Pancreas (tissue), 10 donors: ENCODE results near the gene TMEM107. TPM values are rescaled to one million over a fixed set of nuclear protein-coding genes. Genes with fewer than 3 reads are reported as not detected.

Experiments
- ATAC-seq, 4 donors: fragments of 200-7000 bp; cut with Tn5 transposase; one replicate each; pipeline versions ENCODE4 v1.8.0 to v1.9.1; 2020; ENCODE audit warnings: mild to moderate bottlenecking in 4 of 4, moderate library complexity in 4 of 4
- DNase-seq, 6 donors: peaks; one replicate each; pipeline ENCODE4 v3.0.0-alpha.2; 2020
- FAIRE-seq: peaks from 2 replicates; lab custom pipeline; 2012; peaks lifted over from hg19 to GRCh38; lab: Jason Lieb, UNC
- H3K27ac ChIP-seq, 4 donors: fragments of 200-600 bp; sonication (generic); 1 replicate in 3 of 4; 2 replicates in 1 of 4; pipeline versions ENCODE4 v1.5.0 to v1.8.0; 2020
- H3K27me3 ChIP-seq, 4 donors: fragments of 200-600 bp; one replicate each; pipeline ENCODE4 v1.8.0; 2021
- H3K36me3 ChIP-seq, 3 donors: fragments of 200-600 bp; sonication (generic) in 1 of 3; one replicate each; pipeline versions ENCODE4 v1.5.0 to v1.8.0; 2020 to 2021
- H3K4me1 ChIP-seq, 3 donors: fragments of 200-600 bp; one replicate each; pipeline ENCODE4 v1.8.0; 2021
- H3K4me3 ChIP-seq, 4 donors: fragments of 200-600 bp; sonication (generic) in 2 of 4; one replicate each; pipeline versions ENCODE4 v1.5.0 to v1.8.0; 2020 to 2021
- H3K9me3 ChIP-seq, 4 donors: fragments of 200-600 bp; one replicate each; pipeline ENCODE4 v1.8.0; 2021
- CTCF ChIP-seq, 4 donors: fragments of 200-600 bp; sonication (generic) in 3 of 4; IDR thresholded peaks; one replicate each; pipeline versions ENCODE4 v1.5.0 to v1.8.0; 2021; ENCODE audit warnings: antibody characterized with exemption in 4 of 4
- WGBS, 2 donors: extraction: QIAGEN DNeasy Blood & Tissue Kit; methylation state at CpG; one replicate each; pipeline ENCODE4 v1.1.7; 2013; 5-methylcytosine and 5-hydroxymethylcytosine counted together
- intact Hi-C, 3 donors: fragments of 100-400 bp; cut with DNase I; formaldehyde crosslinking; loops; one replicate each; pipeline versions ENCODE4 v1.11.1 to v1.14.2; 2022
- polyA plus RNA-seq, 2 donors: library from polyadenylated mRNA; stranded (reverse); fragments of 200-250 nt; gene quantifications; one replicate each; pipeline ENCODE4 v1.2.3, GENCODE V29; 2013
- total RNA-seq, 6 donors: library from RNA; stranded (reverse); fragmentation: NEBNext Ultra II Directional in 4 of 6; extraction: Animal tissue kit (Norgen Biotek cat#: 25700) in 4 of 6; gene quantifications; one replicate each; pipeline versions ENCODE4 v1.2.1 to v1.2.4, GENCODE V29; 2021 to 2023
- donor health status: healthy with polysubstance abuse.
- donor health status: DM: no; HTN: no; CAD: no; lungs with moderate emphysema.
- donor health status: DM: no; HTN: no; CAD: no.
- donor health status: control.
- donor health status: control.
- donor health status: Bipolar disorder and iron deficiency.
- donor health status: DM: yes; HTN: yes; CAD: no.
- donor health status: DM: no; HTN: no; CAD: no.
- donor health status: DM: no; HTN: no; CAD: no.
- donor health status: DM: yes; HTN: yes; CAD: no.

The TMEM107 gene
- total and polyA plus RNA-seq, 8 donors, result 5.2 to 11.1 (median 6.3) TPM

GRCh38 chr17:8144401-8145231 lies 31.6 kb downstream of the TMEM107 start:
- no peak overlapping the region for H3K27ac ChIP-seq
- H3K4me3 ChIP-seq, result no peak overlapping the region
- no peaks in the 10 kb centered on the region for H3K4me1 ChIP-seq
- no peak for TF ChIP-seq CTCF (IDR thresholded peaks at IDR 0.05)
- ATAC-seq, result no peak
- peak in 3 of 6 donors; percentile 21 to 73 (median 37) for DNase-seq
- intact Hi-C loops, result no loop called here
- no peaks in the 10 kb centered on the region for H3K9me3 ChIP-seq
- 92 to 93% methylated on average over 15 of the region's 15 CpGs for WGBS, 2 donors
- H3K27me3 ChIP-seq, result no peaks in the 10 kb centered on the region
- FAIRE-seq, result no peak
- H3K36me3 ChIP-seq, result peaks cover 10 to 99% (median 97%) of the 10 kb centered on the region in 3 donors

- DNase-seq (peak in 2 of 6 donors; percentile 29 to 35), FAIRE-seq (no peak), ATAC-seq (no peak)
- Histone ChIP-seq H3K4me3 (no peak overlapping the region), H3K9me3 (no peaks in the 10 kb centered on the region), H3K36me3 (peaks cover 10 to 94% (median 91%) of the 10 kb centered on the region in 3 donors), H3K27ac (no peak overlapping the region), H3K27me3 (no peaks in the 10 kb centered on the region), H3K4me1 (no peaks in the 10 kb centered on the region)
- TF ChIP-seq CTCF (IDR thresholded peaks at IDR 0.05), result no peak
- WGBS, 2 donors, result 91% methylated on average over 22 of the region's 22 CpGs
- intact Hi-C loops, result no loop called here
Observed at GRCh38 chr17:8143581-8144400, 32.4 kb downstream of the TMEM107 start.

- no peak for TF ChIP-seq CTCF (IDR thresholded peaks at IDR 0.05)
- Histone ChIP-seq H3K27ac (no peak overlapping the region), H3K27me3 (no peaks in the 10 kb centered on the region), H3K4me3 (no peak overlapping the region), H3K9me3 (no peaks in the 10 kb centered on the region), H3K36me3 (peaks cover 8 to 86% (median 84%) of the 10 kb centered on the region in 3 donors), H3K4me1 (peaks cover 3 to 5% (median 4%) of the 10 kb centered on the region in 3 donors)
- DNase-seq (peak in 3 of 6 donors; percentile 19 to 75 (median 46)), FAIRE-seq (no peak), ATAC-seq (no peak)
- WGBS, 2 donors, result 85 to 93% methylated on average over 13 to 15 of the region's 15 CpGs
- intact Hi-C loops, result no loop called here
Observed at GRCh38 chr17:8142887-8143580, 33.1 kb downstream of the TMEM107 start.

- DNase-seq (peak in 3 of 6 donors; percentile 24 to 82 (median 43)), ATAC-seq (no peak)
- H3K36me3 ChIP-seq, result peaks cover 6 to 79% (median 77%) of the 10 kb centered on the region in 3 donors
Observed at GRCh38 chr17:8142158-8142886, 33.9 kb downstream of the TMEM107 start.

More at GRCh38 chr17:8142158-8142886, 33.9 kb downstream of the TMEM107 start:
- Histone ChIP-seq H3K27me3 (no peaks in the 10 kb centered on the region), H3K4me1 (peaks cover 4 to 6% (median 5%) of the 10 kb centered on the region in 3 donors), H3K4me3 (no peak overlapping the region), H3K27ac (no peak overlapping the region), H3K9me3 (no peaks in the 10 kb centered on the region)
- no peak for FAIRE-seq
- no peak for TF ChIP-seq CTCF (IDR thresholded peaks at IDR 0.05)
- WGBS, 2 donors, result 88 to 92% methylated on average over 23 of the region's 23 CpGs
- intact Hi-C loops, result no loop called here
